Activated CD4-positive, alpha-beta memory T cell treated with anti-CD3 and anti-CD28 coated beads for 36 hours (primary cell): Measurements from ENCODE around the gene LAPTM5. TPM values are rescaled to one million over a fixed set of nuclear protein-coding genes. Genes with fewer than 3 reads are reported as not detected.

Experiments used
- CTCF ChIA-PET: fragments of 350-600 bp; sonication (Branson Sonifier 250); formaldehyde crosslinking; loops from one replicate; lab custom pipeline; 2021; ENCODE audit warnings: antibody characterized with exemption, inconsistent platforms; lab: Charles Lee
- POLR2A ChIA-PET: fragments of 350-600 bp; sonication (Branson Sonifier 250); formaldehyde crosslinking; loops from one replicate; lab custom pipeline; 2021; ENCODE audit warnings: antibody characterized with exemption; lab: Charles Lee
- DNase-seq: peaks from one replicate; pipeline ENCODE4 v3.0.0-alpha.2; 2020
- H3K27ac Mint-ChIP-seq: one replicate; pipeline ENCODE4 v1.8.0; 2021; ENCODE audit warnings: mixed read lengths
- H3K27me3 Mint-ChIP-seq: one replicate; pipeline ENCODE4 v1.8.0; 2021; ENCODE audit warnings: mixed read lengths
- H3K36me3 Mint-ChIP-seq: one replicate; pipeline ENCODE4 v1.8.0; 2021; ENCODE audit warnings: mixed read lengths
- H3K4me1 Mint-ChIP-seq: one replicate; pipeline ENCODE4 v1.8.0; 2021; ENCODE audit warnings: low read depth, mixed read lengths
- H3K4me3 Mint-ChIP-seq: one replicate; pipeline ENCODE4 v1.8.0; 2021; ENCODE audit warnings: mild to moderate bottlenecking, mixed read lengths
- H3K9me3 Mint-ChIP-seq: one replicate; pipeline ENCODE4 v1.8.0; 2021; ENCODE audit warnings: mixed read lengths
- intact Hi-C: fragments of 100-400 bp; cut with micrococcal nuclease; formaldehyde crosslinking; loops from one replicate; pipeline ENCODE4 v1.15.1; 2023
- total RNA-seq, 2 experiments: library from RNA; stranded (reverse); gene quantifications; one replicate each; pipeline ENCODE4 v1.2.3, GENCODE V29; 2021

Gene LAPTM5
- total RNA-seq, 2 experiments from 2014 or later, result 190 to 196 TPM

DNA sequence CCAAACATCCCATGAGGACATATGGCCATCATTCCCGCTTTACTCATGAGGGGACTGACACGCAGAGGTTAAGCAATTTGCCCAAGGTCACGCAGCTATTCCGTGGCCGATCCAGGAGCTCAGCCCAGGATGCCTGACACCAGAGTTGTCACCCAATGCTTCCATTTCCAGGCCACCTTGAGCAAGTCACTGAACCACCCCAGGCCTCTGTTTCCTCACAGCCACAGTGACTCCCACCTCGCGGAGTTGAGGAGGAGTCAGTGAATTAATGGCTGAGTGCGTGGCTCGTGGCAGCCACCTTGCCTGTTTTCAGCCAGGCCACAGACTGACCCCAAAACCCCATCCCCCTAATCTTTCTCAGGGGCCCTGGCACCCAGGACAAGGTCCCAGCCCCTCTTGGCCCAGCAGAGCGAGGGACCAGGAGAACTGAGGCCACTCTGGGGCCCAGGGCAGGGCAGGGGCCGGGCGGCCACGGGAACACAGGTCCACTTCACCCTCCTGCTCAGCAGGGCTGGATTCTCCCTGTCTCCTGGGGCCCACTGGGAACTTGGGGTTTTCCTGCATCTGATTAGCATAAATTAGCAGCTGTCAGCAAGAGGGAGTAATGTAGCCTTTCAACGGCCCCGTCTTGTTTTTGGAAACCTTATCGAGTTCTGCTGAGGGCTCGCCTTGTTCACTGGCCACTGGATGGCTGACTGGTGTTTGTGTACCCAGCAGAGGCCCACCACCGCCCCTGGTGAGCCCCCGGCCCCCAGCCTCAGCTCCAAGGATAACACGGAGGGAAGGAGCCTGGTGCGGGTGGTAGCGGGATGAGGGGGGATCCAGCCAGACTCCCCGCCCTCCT is 19.7 kb upstream of the LAPTM5 start:
- intact Hi-C loops, result no loop called here
- Mint-ChIP-seq H3K4me1 (peaks cover 5% of the 10 kb centered on the region), H3K27me3 (no peaks in the 10 kb centered on the region), H3K9me3 (no peaks in the 10 kb centered on the region), H3K4me3 (no peak overlapping the region), H3K36me3 (no peaks in the 10 kb centered on the region), H3K27ac (no peak overlapping the region)
- ChIA-PET CTCF (interaction anchor here (2.6 to 9.4 kb wide), 4 partner anchors 18 to 57 kb away, joined by 63 to 445 read pairs (median 78); partner anchors contain the start of genes LAPTM5 and MATN1), POLR2A (interaction anchor here (3.1 kb wide), 1 partner anchor 58 kb away, joined by 29 read pairs; no protein-coding TSS in a partner anchor)
- DNase-seq, result no peak

DNA sequence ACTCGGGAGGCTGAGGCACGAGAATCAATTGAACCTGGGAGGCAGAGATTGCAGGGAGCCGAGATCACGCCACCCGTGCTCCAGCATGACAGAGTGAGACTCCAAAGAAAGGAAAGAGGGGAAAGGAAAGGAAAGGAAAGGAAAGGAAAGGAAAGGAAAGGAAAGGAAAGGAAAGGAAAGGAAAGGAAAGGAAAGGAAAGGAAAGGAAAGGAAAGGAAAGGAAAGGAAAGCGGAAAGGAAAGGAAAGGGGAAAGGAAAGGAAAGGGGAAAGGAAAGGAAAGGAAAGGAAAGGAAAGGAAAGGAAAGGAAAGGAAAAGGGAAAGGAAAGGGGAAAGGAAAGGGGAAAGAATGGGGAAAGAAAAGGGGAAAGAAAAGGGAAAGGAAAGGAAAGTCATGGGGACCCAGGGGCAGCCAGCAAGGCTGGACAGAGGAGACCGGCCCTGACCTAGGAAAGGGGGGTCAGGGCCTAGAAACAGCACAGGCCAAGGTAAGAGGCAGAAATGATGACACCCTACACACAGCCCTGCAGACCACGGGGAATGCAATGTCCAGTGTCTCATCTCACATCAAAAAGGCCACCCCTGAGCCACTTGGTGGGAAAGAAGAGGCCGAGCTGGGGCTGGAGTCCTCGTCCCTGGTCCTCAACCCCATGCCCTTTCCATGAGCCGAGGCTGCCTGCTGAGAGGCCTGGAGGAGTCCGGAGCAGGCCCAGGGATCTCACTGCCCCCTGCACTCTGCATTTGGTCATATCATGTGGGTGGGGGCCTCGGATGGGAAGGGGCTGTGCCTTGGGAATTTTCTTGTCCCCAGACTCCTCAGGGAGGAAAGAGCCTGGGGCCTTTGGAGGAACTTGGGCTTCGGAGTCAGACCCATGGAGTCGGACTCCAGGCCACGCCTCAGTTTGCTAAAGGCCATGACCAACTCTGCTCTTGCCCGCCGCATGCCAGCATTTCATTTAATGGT is 18.8 kb upstream of the LAPTM5 start:
- intact Hi-C loops, result no loop called here
- CTCF ChIA-PET, result interaction anchor here (0.7 to 9.4 kb wide), 2 partner anchors 57 to 58 kb away, joined by 3 to 445 read pairs; no protein-coding TSS in a partner anchor
- H3K9me3 Mint-ChIP-seq, result no peaks in the 10 kb centered on the region

DNA sequence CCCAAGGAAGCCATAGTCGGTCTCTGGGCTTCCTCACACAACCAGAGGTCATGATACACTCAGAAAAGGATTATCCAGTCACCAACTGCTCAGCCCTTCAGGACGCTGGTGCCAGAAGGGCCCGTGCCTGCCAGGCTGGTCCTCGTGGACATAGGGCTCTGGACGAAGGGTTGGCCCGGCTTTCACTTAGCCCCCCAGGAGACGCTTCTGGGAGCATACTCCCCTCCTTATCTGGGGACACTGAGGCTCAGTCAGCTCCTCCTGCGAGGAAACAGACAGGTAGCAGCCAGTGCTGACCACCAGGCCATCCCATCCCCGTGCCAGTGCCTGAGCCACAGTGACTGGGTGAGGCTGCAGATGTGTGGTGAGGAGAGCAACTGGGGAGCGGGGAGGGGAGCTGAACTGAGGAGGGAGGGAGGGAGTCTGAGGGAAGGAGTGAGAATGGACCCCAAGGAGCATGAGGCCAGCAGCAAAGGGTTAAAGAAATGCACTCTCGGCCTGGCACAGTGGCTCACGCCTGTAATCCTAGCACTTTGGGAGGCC is 17.9 kb upstream of the LAPTM5 start:
- ChIA-PET POLR2A (no interaction called here), CTCF (interaction anchor here (0.7 kb wide), 1 partner anchor 57 kb away, joined by 3 read pairs; no protein-coding TSS in a partner anchor)
- intact Hi-C loops, result no loop called here
- Mint-ChIP-seq H3K9me3 (no peaks in the 10 kb centered on the region), H3K27me3 (no peaks in the 10 kb centered on the region), H3K4me3 (no peak overlapping the region), H3K36me3 (no peaks in the 10 kb centered on the region), H3K4me1 (peaks cover 5% of the 10 kb centered on the region), H3K27ac (no peak overlapping the region)
- DNase-seq, result no peak

More for the DNA sequence above, 18.8 kb upstream of the LAPTM5 start:
- Mint-ChIP-seq H3K27ac (no peak overlapping the region), H3K36me3 (no peaks in the 10 kb centered on the region), H3K4me1 (peaks cover 5% of the 10 kb centered on the region), H3K4me3 (no peak overlapping the region), H3K27me3 (no peaks in the 10 kb centered on the region)
- no peak for DNase-seq
- POLR2A ChIA-PET, result no interaction called here

DNA sequence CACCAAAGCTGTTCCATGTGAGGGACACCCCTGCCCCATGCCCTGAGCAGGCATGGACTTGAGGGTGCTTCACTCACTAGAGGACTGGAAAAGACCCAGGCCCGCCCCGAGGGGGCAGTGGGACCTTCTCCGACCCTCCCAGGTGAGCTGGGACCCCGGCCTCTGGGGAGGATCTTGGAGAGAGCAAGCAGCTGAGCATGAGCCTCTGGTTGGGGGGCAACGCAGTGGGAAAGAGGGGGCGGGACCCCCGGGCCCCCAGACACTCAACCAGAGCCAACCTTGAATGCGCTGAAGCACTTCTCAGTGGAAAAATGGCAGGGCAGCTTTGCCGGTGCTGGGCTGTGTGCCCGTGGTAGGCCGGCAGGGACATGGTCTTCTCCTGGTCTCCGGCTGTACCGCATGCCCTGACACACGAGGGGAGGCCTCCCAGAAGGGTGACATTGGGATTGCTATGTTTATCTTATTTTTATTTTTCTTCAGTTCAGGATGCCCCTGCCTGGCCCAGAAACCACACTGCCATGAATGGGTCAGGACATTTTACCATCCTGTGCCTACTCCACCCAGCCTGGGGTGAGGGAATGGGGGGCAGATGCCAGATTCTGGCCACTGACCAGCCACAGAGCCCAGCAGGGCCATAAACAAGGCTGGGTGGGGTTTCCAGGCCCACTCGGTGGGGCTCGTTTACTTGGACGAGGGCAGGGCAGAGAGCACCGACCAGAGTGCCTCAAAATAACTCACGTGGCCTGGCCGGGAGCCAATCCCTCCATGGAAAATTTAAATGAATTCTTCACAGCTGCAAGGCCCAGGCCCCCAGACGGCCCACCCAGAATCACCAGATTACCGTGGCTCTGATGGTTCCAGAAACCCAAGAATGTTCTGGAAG is 17.2 kb upstream of the LAPTM5 start:
- Mint-ChIP-seq H3K27me3 (no peaks in the 10 kb centered on the region), H3K27ac (no peak overlapping the region), H3K9me3 (no peaks in the 10 kb centered on the region), H3K36me3 (no peaks in the 10 kb centered on the region), H3K4me3 (no peak overlapping the region), H3K4me1 (peaks cover 5% of the 10 kb centered on the region)
- DNase-seq, result no peak
- intact Hi-C loops, result no loop called here
- POLR2A ChIA-PET, result no interaction called here
- CTCF ChIA-PET, result interaction anchor here (0.8 kb wide), 1 partner anchor 56 kb away, joined by 3 read pairs; no protein-coding TSS in a partner anchor

DNA sequence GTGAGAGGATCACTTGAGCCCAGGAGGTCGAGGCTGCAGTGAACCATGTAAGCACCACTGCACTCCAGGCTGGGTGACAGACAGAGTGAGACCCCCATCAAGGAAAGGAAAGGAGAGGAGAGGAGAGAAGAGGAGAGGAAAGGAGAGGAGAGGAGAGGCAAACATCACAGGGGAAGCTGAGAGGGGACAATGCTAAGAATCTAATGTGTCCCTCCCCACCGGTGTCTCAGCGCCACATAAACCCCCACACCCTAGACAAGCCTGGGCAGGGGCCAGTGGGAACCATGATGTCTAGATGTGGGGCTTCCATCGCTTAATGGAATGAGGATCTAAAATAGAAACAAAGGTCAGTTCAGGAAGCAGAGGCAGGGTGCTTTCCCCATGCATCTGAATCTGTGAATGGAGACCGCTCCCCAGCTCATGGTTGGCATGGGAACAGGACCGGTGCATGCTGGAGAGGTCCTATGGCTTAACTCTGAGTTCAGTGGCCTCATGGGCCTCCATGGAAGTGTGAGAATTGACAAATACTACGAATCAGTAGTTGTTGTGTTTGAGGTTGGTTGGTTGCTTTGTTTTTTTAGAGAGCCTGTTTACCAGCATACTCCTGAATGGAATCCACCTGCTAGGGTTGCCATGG is 16.3 kb upstream of the LAPTM5 start:
- Mint-ChIP-seq H3K4me3 (no peak overlapping the region), H3K4me1 (no peaks in the 10 kb centered on the region), H3K36me3 (no peaks in the 10 kb centered on the region), H3K27me3 (no peaks in the 10 kb centered on the region), H3K27ac (no peak overlapping the region), H3K9me3 (no peaks in the 10 kb centered on the region)
- ChIA-PET POLR2A (interaction anchor here (1.3 kb wide), 1 partner anchor 23 kb away, joined by 3 read pairs; no protein-coding TSS in a partner anchor), CTCF (interaction anchor here (0.8 to 2.1 kb wide), 3 partner anchors 28 to 55 kb away, joined by 3 to 8 read pairs (median 7); no protein-coding TSS in a partner anchor)
- intact Hi-C loops, result no loop called here
- no peak for DNase-seq

DNA sequence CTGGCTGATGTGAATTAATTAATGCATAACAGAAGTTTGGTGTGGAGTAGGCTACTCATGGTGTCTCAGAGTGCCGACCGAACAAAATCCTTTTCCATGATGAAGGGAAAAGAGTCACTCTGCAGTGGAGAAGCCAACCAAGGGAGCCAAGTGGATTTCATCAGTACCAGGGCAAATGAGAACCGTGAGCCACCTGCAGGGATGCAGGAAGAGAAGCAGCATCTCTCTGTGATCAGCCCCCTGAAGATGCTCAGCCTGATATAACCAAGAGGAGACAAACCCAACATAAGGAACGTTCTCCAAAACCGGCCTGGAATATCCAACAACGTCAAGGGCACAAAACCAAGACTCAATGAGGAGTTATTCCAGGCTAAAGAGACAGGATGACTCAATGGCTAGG is 13.4 kb upstream of the LAPTM5 start:
- Mint-ChIP-seq H3K4me3 (no peak overlapping the region), H3K36me3 (no peaks in the 10 kb centered on the region), H3K27me3 (no peaks in the 10 kb centered on the region), H3K4me1 (peaks cover 6% of the 10 kb centered on the region), H3K27ac (no peak overlapping the region), H3K9me3 (no peaks in the 10 kb centered on the region)
- POLR2A ChIA-PET, result no interaction called here
- intact Hi-C loops, result no loop called here
- CTCF ChIA-PET, result no interaction called here
- DNase-seq, result no peak

DNA sequence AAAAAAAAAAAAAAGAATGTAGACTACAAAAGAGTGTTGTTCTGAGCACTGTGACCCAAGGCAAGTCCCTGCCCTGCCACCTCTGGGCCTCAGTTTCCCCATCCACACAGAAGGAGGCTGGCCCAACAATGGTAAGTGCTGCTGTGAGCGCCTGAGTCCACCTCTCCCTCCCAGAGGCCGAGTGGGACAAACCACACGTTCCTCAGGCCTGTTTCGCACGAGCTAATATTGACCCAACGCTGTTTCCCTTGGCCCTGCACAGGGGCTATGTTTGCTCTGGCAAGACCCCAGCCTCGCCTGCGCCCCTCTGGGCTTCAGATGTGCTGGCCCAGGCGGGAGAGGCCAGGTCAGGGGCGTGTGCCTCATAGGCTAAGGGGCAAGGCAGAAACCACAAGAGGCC is 12.6 kb upstream of the LAPTM5 start:
- peaks cover 13% of the 10 kb centered on the region for H3K4me1 Mint-ChIP-seq
- no peaks in the 10 kb centered on the region for H3K27me3 Mint-ChIP-seq
- POLR2A ChIA-PET, result no interaction called here
- H3K36me3 Mint-ChIP-seq, result no peaks in the 10 kb centered on the region
- intact Hi-C loops, result no loop called here
- H3K27ac Mint-ChIP-seq, result no peak overlapping the region
- no peaks in the 10 kb centered on the region for H3K9me3 Mint-ChIP-seq
- H3K4me3 Mint-ChIP-seq, result no peak overlapping the region
- no peak for DNase-seq
- CTCF ChIA-PET, result interaction anchor here (0.8 kb wide), 1 partner anchor 31 kb away, joined by 3 read pairs; no protein-coding TSS in a partner anchor

DNA sequence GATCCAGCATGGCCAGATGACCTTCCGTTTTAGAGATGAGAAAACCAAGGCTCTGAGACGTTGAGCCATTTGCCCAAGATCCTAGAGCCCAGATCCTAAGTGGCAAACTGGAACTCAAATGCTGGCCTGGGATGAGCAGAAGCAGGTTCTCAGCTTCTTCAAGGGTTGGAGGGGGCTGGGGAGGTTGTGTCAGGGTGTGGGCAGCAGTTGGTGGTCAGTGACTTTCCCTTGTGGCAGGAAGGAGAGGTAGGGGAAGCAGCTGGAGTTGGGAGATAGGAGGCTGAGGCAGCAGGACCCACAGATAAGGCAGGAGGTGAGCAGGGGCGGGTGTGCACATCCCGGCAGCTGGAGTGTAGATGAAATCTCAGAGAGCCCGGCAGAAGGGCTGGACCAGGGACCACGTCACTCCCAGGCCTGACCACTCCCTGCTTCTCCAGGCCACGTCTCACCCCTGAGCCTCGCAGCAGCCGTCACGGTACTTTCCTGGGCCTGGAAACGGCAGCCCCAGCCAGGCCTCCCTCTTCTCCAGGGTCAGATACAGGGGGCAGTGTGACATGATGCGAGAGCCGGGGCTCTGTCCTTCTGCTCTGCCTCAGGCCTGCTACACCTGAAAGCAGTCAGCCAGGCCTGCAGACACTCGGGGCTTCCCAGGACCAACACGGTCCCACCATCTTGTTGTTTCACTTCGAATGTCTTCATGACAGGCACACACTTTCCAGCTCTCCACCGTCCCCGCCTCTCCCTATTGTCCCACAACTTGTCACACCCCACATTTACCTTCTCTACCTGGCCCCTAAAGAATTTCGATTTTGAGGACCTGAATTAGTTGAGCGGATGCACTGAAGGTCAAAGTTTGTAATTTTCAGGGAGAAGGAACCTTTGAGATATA is 11.5 kb upstream of the LAPTM5 start:
- Mint-ChIP-seq H3K27me3 (no peaks in the 10 kb centered on the region), H3K36me3 (no peaks in the 10 kb centered on the region), H3K27ac (no peak overlapping the region), H3K9me3 (no peaks in the 10 kb centered on the region), H3K4me3 (no peak overlapping the region), H3K4me1 (peaks cover 13% of the 10 kb centered on the region)
- POLR2A ChIA-PET, result no interaction called here
- no peak for DNase-seq
- intact Hi-C loops, result no loop called here
- CTCF ChIA-PET, result interaction anchor here (2.1 to 5.0 kb wide), 2 partner anchors 11 to 50 kb away, joined by 11 to 26 read pairs; no protein-coding TSS in a partner anchor

DNA sequence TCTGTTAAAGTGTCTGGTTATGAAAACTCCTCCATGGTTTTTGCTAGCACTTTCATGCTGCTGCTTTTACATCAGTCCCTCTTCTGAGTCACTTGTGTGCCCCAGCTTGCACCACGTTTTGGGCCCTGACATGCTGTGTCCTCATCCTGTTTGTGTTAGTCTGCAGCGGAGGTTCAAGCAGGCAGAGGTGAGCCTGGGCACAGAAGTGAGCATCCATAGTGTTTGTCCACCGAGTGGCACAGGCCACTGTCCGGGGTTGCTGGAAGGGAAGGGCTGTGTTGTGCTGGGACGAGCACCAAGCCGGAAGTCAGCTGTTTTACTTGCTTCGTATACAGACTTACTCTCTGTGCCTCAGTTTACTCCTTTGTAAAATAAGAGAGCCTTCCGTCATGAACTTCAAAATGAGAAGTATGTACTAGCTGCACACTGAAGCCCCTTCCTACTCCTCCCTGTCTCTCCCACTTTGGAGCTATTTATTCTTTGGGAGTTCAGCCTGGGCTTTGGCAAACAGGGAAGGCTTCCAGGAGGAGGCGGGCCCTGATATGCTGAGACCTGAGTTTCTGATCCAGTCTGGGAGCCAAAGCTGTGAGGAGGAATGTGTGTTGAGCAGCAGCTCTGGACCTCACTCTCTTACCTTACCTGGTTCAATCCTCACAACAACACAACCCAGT is 10.7 kb upstream of the LAPTM5 start:
- no peak overlapping the region for H3K27ac Mint-ChIP-seq
- ChIA-PET POLR2A (no interaction called here), CTCF (interaction anchor here (2.1 to 5.0 kb wide), 2 partner anchors 11 to 49 kb away, joined by 11 to 26 read pairs; no protein-coding TSS in a partner anchor)
- H3K36me3 Mint-ChIP-seq, result no peaks in the 10 kb centered on the region
- H3K27me3 Mint-ChIP-seq, result no peaks in the 10 kb centered on the region
- H3K4me3 Mint-ChIP-seq, result no peak overlapping the region
- peaks cover 15% of the 10 kb centered on the region for H3K4me1 Mint-ChIP-seq
- intact Hi-C loops, result no loop called here
- DNase-seq, result no peak
- no peaks in the 10 kb centered on the region for H3K9me3 Mint-ChIP-seq
